ENCODE data around the gene HMOX2. TPM values are rescaled to one million over a fixed set of nuclear protein-coding genes. Genes with fewer than 3 reads are reported as not detected.

Gene HMOX2
- total RNA-seq, 1 experiment from 2014 or later: 55.1 TPM

GRCh38 chr16:4433228-4433627 is 43.0 kb upstream of the HMOX2 start:
- H3K9me3 ChIP-seq (ENCODE audit: control insufficient read depth in 1 of 2, insufficient read depth in 1 of 2, low read depth in 1 of 2, low read length in 2 of 2): no peaks in the 10 kb centered on the region

More at GRCh38 chr16:4433228-4433627, 43.0 kb upstream of the HMOX2 start:
- DNase-seq (ENCODE audit: low read depth, low spot score) (no peak), ATAC-seq (no peak; the same call in 1 of the 2 replicates)
- CTCF ChIA-PET: no interaction called here
- RAD21 ChIA-PET (ENCODE audit: low non-redundant PET in 1 of 2, low total read pairs in 2 of 2, uncharacterized antibody in 2 of 2, unreplicated experiment in 2 of 2): no interaction called here
- Histone ChIP-seq H3K27me3 (ENCODE audit: insufficient read depth, low read length) (no peaks in the 10 kb centered on the region), H3K36me3 (ENCODE audit: control insufficient read depth in 1 of 2, insufficient read depth in 2 of 2, low read length in 2 of 2) (peaks cover 12 to 57% of the 10 kb centered on the region in 2 experiments), H3K4me1 (ENCODE audit: control insufficient read depth in 1 of 2, insufficient read depth in 2 of 2, low read length in 2 of 2) (no peaks in the 10 kb centered on the region), H3K4me3 (replicated peaks in 1 of 2; ENCODE audit: low read depth in 1 of 2, low read length in 2 of 2) (no peak overlapping the region), H4K20me1 (ENCODE audit: insufficient read depth) (no peaks in the 10 kb centered on the region), H3K27ac (ENCODE audit: low read depth, low read length) (no peak overlapping the region), H3K4me2 (ENCODE audit: low read length) (no peak overlapping the region), H2AFZ (ENCODE audit: low read depth, low read length, poor library complexity, severe bottlenecking) (no peak overlapping the region), H3K79me2 (ENCODE audit: insufficient read depth, low read length) (peaks cover 78% of the 10 kb centered on the region), H3K9me2 (ENCODE audit: insufficient read depth) (no peaks in the 10 kb centered on the region), H3K9ac (ENCODE audit: low read length) (no peak overlapping the region)
- TF ChIP-seq ZNF274 (IDR thresholded peaks at IDR 0.05; ENCODE audit: low read depth, low read length) (no peak), CTCF (IDR thresholded peaks at IDR 0.05 in 2 of 3, conservative IDR thresholded peaks at IDR 0.05 in 1 of 3; ENCODE audit: borderline replicate concordance in 1 of 3, insufficient read depth in 1 of 3, low read depth in 2 of 3, low read length in 2 of 3) (no peak), EZH2phosphoT487 (IDR thresholded peaks at IDR 0.05; ENCODE audit: borderline replicate concordance) (no peak), ELF1 (IDR thresholded peaks at IDR 0.05; ENCODE audit: borderline replicate concordance, low read depth) (no peak), JUND (IDR thresholded peaks at IDR 0.05) (no peak), CEBPB (IDR thresholded peaks at IDR 0.05; ENCODE audit: low read depth) (no peak), ZBTB33 (IDR thresholded peaks at IDR 0.05; ENCODE audit: extremely low read depth, insufficient replicate concordance, low read length) (no peak), SP1 (IDR thresholded peaks at IDR 0.05; ENCODE audit: low read depth) (no peak), POLR2AphosphoS5 (IDR thresholded peaks at IDR 0.05; ENCODE audit: low read depth, low read length) (no peak), EGR1 (IDR thresholded peaks at IDR 0.05; ENCODE audit: low read depth) (no peak), SRF (IDR thresholded peaks at IDR 0.05; ENCODE audit: low read depth) (no peak), ATF3 (IDR thresholded peaks at IDR 0.05) (no peak), POLR2A (IDR thresholded peaks at IDR 0.05; ENCODE audit: borderline replicate concordance, extremely low read depth, insufficient read depth, insufficient read length) (no peak), ZFX (IDR thresholded peaks at IDR 0.05) (no peak)
- BruUV-seq (replicated peaks): no TSS peak
- intact Hi-C loops (cut with micrococcal nuclease): no loop called here
- POLR2A ChIA-PET: no interaction called here

All from HCT116 (cell line).